Stimulated activated CD8-positive, alpha-beta memory T cell treated with anti-CD3 and anti-CD28 coated beads, Interleukin-12 subunit alpha, Interleukin-12 subunit beta, amount 100 ng/mL, for 24 hours (primary cell): ENCODE data around the gene NUDT21.
"Not testable (repeated sequence)": the region's sequence is repeated elsewhere in the genome, so short reads cannot be mapped to it uniquely, and the experiment has no call there.

Experiments used
- DNase-seq: peaks from one replicate; pipeline ENCODE4 v3.0.0-alpha.2; 2020; ENCODE audit errors: extremely low read depth

Gene NUDT21

GRCh38 chr16:56380778-56381485 is 70.2 kb downstream of the NUDT21 start:
- DNase-seq: not testable (repeated sequence)
